ENCODE results near the gene CDH26. TPM values are rescaled to one million over a fixed set of nuclear protein-coding genes. Genes with fewer than 3 reads are reported as not detected.

CDH26 gene
- total and polyA plus RNA-seq, 7 donors: 0.74 to 5.5 (median 1.4) TPM; not detected in 2

- 86 to 94% methylated on average over 2 of the region's 2 CpGs for WGBS, 2 donors
- H3K9me3 ChIP-seq: no peaks in the 10 kb centered on the region
- intact Hi-C loops (cut with DNase I): no loop called here
- DNase-seq: no peak
- no peaks in the 10 kb centered on the region for H3K36me3 ChIP-seq
- H3K4me3 ChIP-seq: no peak overlapping the region
- H3K27me3 ChIP-seq: no peaks in the 10 kb centered on the region
- peak overlapping the region in 2 of 4 donors; percentile 61 to 66 for H3K27ac ChIP-seq
- no peak for TF ChIP-seq POLR2AphosphoS5 (IDR thresholded peaks at IDR 0.05)
- H3K4me1 ChIP-seq: peaks cover 0 to 6% (median 0%) of the 10 kb centered on the region in 4 donors
Observed at GRCh38 chr20:60046436-60046835, 88.2 kb downstream of the CDH26 start.

- no peak for DNase-seq
- intact Hi-C loops (cut with DNase I): no loop called here
- H3K4me3 ChIP-seq: no peak overlapping the region
- H3K27ac ChIP-seq: peak overlapping the region in 2 of 4 donors; percentile 61 to 66
- H3K27me3 ChIP-seq: peaks cover 0 to 4% (median 0%) of the 10 kb centered on the region in 3 donors
- H3K9me3 ChIP-seq: no peaks in the 10 kb centered on the region
- TF ChIP-seq POLR2AphosphoS5 (IDR thresholded peaks at IDR 0.05): no peak
- TF ChIP-seq CTCF (IDR thresholded peaks at IDR 0.05): no peak
- TF ChIP-seq POLR2A (IDR thresholded peaks at IDR 0.05): no peak
- no peak for TF ChIP-seq EP300 (IDR thresholded peaks at IDR 0.05)
- 90 to 92% methylated on average over 8 of the region's 8 CpGs for WGBS, 2 donors
- no peaks in the 10 kb centered on the region for H3K36me3 ChIP-seq
- H3K4me1 ChIP-seq: peaks cover 0 to 6% (median 0%) of the 10 kb centered on the region in 4 donors
Observed at GRCh38 chr20:60046860-60047259, 88.6 kb downstream of the CDH26 start.

GRCh38 chr20:60048634-60049521 is 90.7 kb downstream of the CDH26 start:
- intact Hi-C loops (cut with DNase I): no loop called here
- Histone ChIP-seq H3K27me3 (peaks cover 0 to 21% (median 7%) of the 10 kb centered on the region in 3 donors), H3K4me3 (no peak overlapping the region), H3K4me1 (peaks cover 0 to 6% (median 0%) of the 10 kb centered on the region in 4 donors), H3K27ac (no peak overlapping the region), H3K36me3 (no peaks in the 10 kb centered on the region), H3K9me3 (no peaks in the 10 kb centered on the region)
- no peak for DNase-seq
- WGBS, 2 donors: 79 to 87% methylated on average over 11 of the region's 11 CpGs
- no peak for TF ChIP-seq POLR2AphosphoS5 (IDR thresholded peaks at IDR 0.05)
- TF ChIP-seq POLR2A (IDR thresholded peaks at IDR 0.05): no peak
- no peak for TF ChIP-seq EP300 (IDR thresholded peaks at IDR 0.05)
- no peak for TF ChIP-seq CTCF (IDR thresholded peaks at IDR 0.05)

- no peak for DNase-seq
- no peaks in the 10 kb centered on the region for H3K9me3 ChIP-seq
- peaks cover 0 to 6% (median 0%) of the 10 kb centered on the region in 4 donors for H3K4me1 ChIP-seq
- H3K36me3 ChIP-seq: no peaks in the 10 kb centered on the region
- no peak for TF ChIP-seq CTCF (IDR thresholded peaks at IDR 0.05)
- no peak for TF ChIP-seq POLR2A (IDR thresholded peaks at IDR 0.05)
- no peak for TF ChIP-seq EP300 (IDR thresholded peaks at IDR 0.05)
- TF ChIP-seq POLR2AphosphoS5 (IDR thresholded peaks at IDR 0.05): no peak
- no peak overlapping the region for H3K4me3 ChIP-seq
- WGBS, 2 donors: 88 to 90% methylated on average over 5 of the region's 5 CpGs
- H3K27ac ChIP-seq: no peak overlapping the region
- intact Hi-C loops (cut with DNase I): no loop called here
- H3K27me3 ChIP-seq: peaks cover 0 to 21% (median 9%) of the 10 kb centered on the region in 3 donors
Observed at GRCh38 chr20:60049601-60050000, 91.4 kb downstream of the CDH26 start.

GRCh38 chr20:60050193-60050947 is 92.1 kb downstream of the CDH26 start:
- Histone ChIP-seq H3K27me3 (peaks cover 0 to 21% (median 9%) of the 10 kb centered on the region in 3 donors), H3K27ac (no peak overlapping the region), H3K4me1 (peaks cover 0 to 6% (median 0%) of the 10 kb centered on the region in 4 donors), H3K36me3 (no peaks in the 10 kb centered on the region), H3K4me3 (no peak overlapping the region), H3K9me3 (no peaks in the 10 kb centered on the region)
- TF ChIP-seq POLR2A (IDR thresholded peaks at IDR 0.05): no peak
- TF ChIP-seq EP300 (IDR thresholded peaks at IDR 0.05): no peak
- TF ChIP-seq CTCF (IDR thresholded peaks at IDR 0.05): no peak
- no peak for TF ChIP-seq POLR2AphosphoS5 (IDR thresholded peaks at IDR 0.05)
- intact Hi-C loops (cut with DNase I): no loop called here
- peak; percentile 29 for DNase-seq
- WGBS, 2 donors: 69 to 83% methylated on average over 13 of the region's 13 CpGs

Data from sigmoid colon (tissue), 7 donors.